H1 (cell line): Measurements from ENCODE around the gene ZNF304. TPM values are rescaled to one million over a fixed set of nuclear protein-coding genes. Genes with fewer than 3 reads are reported as not detected.

Source experiments
- CTCF ChIA-PET: fragments of 300-600 bp; sonication (Branson Sonifier 250); formaldehyde crosslinking; loops from one replicate; lab custom pipeline; 2021; ENCODE audit not compliant: partially characterized antibody; lab: Charles Lee
- POLR2A ChIA-PET: fragments of 300-600 bp; sonication (Branson Sonifier 250); formaldehyde crosslinking; loops from one replicate; lab custom pipeline; 2021; ENCODE audit warnings: inconsistent platforms; ENCODE audit not compliant: partially characterized antibody; lab: Charles Lee
- DNase-seq, 2 experiments: peaks; one replicate each; pipeline versions ENCODE4 v3.0.0 to v3.0.0-alpha.2; 2010 to 2022; ENCODE audit warnings: low spot score in 2 of 2, low read depth in 1 of 2, mixed read lengths in 1 of 2
- FAIRE-seq: peaks from 2 replicates; lab custom pipeline; 2011; peaks lifted over from hg19 to GRCh38; lab: Jason Lieb, UNC
- H2AFZ ChIP-seq: 2 replicates; pipeline ENCODE4 v1.8.1; 2012; ENCODE audit warnings: low read length, inconsistent platforms
- H2AK5ac ChIP-seq: 2 replicates; pipeline ENCODE4 v1.6.1; 2013; ENCODE audit warnings: low read depth, low read length
- H2BK120ac ChIP-seq: replicated peaks from 2 replicates; pipeline ENCODE3; 2013; ENCODE audit warnings: low read depth, low read length, inconsistent platforms
- H2BK12ac ChIP-seq: 2 replicates; pipeline ENCODE4 v1.6.1; 2013; ENCODE audit warnings: low read depth, low read length
- H2BK15ac ChIP-seq: 2 replicates; pipeline ENCODE4 v1.6.1; 2013; ENCODE audit warnings: low read length
- H2BK20ac ChIP-seq: 2 replicates; pipeline ENCODE4 v1.6.1; 2013; ENCODE audit warnings: low read length
- H2BK5ac ChIP-seq: 2 replicates; pipeline ENCODE4 v1.6.1; 2013; ENCODE audit warnings: low read depth, low read length
- H3K14ac ChIP-seq: 2 replicates; pipeline ENCODE4 v1.6.1; 2013; ENCODE audit warnings: inconsistent platforms; ENCODE audit not compliant: insufficient read length
- H3K18ac ChIP-seq: 2 replicates; pipeline ENCODE4 v1.6.1; 2013; ENCODE audit warnings: low read length; ENCODE audit errors: extremely low read depth
- H3K23ac ChIP-seq: 2 replicates; pipeline ENCODE4 v1.6.1; 2013; ENCODE audit warnings: inconsistent platforms; ENCODE audit not compliant: insufficient read length
- H3K23me2 ChIP-seq: 2 replicates; pipeline ENCODE4 v1.6.1; 2013; ENCODE audit warnings: low read depth, low read length
- H3K27ac ChIP-seq: 2 replicates; pipeline ENCODE4 v1.6.1; 2011; ENCODE audit warnings: low read depth, low read length, inconsistent platforms
- H3K27me3 ChIP-seq, 4 experiments: replicated peaks in 1 of 4; 1 replicate in 1 of 4; 2 replicates in 3 of 4; pipeline versions ENCODE4 v1.6.1 to v1.8.1; 2011 to 2013; ENCODE audit warnings: low read length in 3 of 4, mild to moderate bottlenecking in 3 of 4, inconsistent platforms in 2 of 4, mixed read lengths in 2 of 4, moderate library complexity in 1 of 4; ENCODE audit not compliant: control insufficient read depth in 3 of 4, insufficient read depth in 3 of 4; ENCODE audit errors: extremely low read depth in 1 of 4
- H3K36me3 ChIP-seq, 4 experiments: 2 replicates each; pipeline versions ENCODE4 v1.6.1 to v1.8.1; 2011 to 2013; ENCODE audit warnings: mild to moderate bottlenecking in 4 of 4, low read length in 3 of 4, moderate library complexity in 2 of 4, control low read depth in 1 of 4, inconsistent platforms in 1 of 4; ENCODE audit not compliant: insufficient read depth in 4 of 4, control insufficient read depth in 2 of 4
- H3K4ac ChIP-seq: replicated peaks from 2 replicates; pipeline ENCODE3; 2013; ENCODE audit warnings: low read length, low read depth, mixed read lengths, inconsistent platforms; ENCODE audit not compliant: insufficient read length
- H3K4me1 ChIP-seq, 4 experiments: replicated peaks in 1 of 4; 1 replicate in 1 of 4; 2 replicates in 3 of 4; pipeline versions ENCODE4 v1.6.1 to v1.8.1; 2011 to 2013; ENCODE audit warnings: low read length in 3 of 4, inconsistent platforms in 2 of 4, mixed read lengths in 1 of 4; ENCODE audit not compliant: insufficient read depth in 4 of 4, control insufficient read depth in 3 of 4
- H3K4me2 ChIP-seq, 2 experiments: 2 replicates each; pipeline versions ENCODE4 v1.6.1 to v1.8.1; 2011 to 2013; ENCODE audit warnings: low read depth in 2 of 2, low read length in 2 of 2, control low read depth in 1 of 2, inconsistent platforms in 1 of 2, mild to moderate bottlenecking in 1 of 2; ENCODE audit not compliant: insufficient read depth in 1 of 2
- H3K4me3 ChIP-seq, 4 experiments: fragments of 200-600, 300-600 bp in 1 of 4; sonication (generic), shearing (Covaris generic), sonication (Bioruptor Twin) in 1 of 4; 2 replicates each; pipeline versions ENCODE4 v1.5.1 to v1.8.1; 2011 to 2016; ENCODE audit warnings: low read length in 4 of 4, low read depth in 3 of 4, control low read depth in 2 of 4, inconsistent platforms in 2 of 4, mild to moderate bottlenecking in 2 of 4, mixed read lengths in 1 of 4, moderate library complexity in 1 of 4; ENCODE audit not compliant: insufficient read depth in 2 of 4; ENCODE audit errors: extremely low read depth in 1 of 4
- H3K56ac ChIP-seq: replicated peaks from 2 replicates; pipeline ENCODE3; 2013; ENCODE audit warnings: low read depth, mild to moderate bottlenecking, mixed read lengths, low read length, inconsistent platforms; ENCODE audit not compliant: insufficient read length
- H3K79me1 ChIP-seq: 2 replicates; pipeline ENCODE4 v1.6.1; 2013; ENCODE audit warnings: low read depth, low read length, control low read depth
- H3K79me2 ChIP-seq, 2 experiments: 2 replicates each; pipeline versions ENCODE4 v1.6.1 to v1.8.1; 2012 to 2013; ENCODE audit warnings: low read length in 2 of 2, mild to moderate bottlenecking in 2 of 2, inconsistent platforms in 1 of 2; ENCODE audit not compliant: insufficient read depth in 2 of 2, control insufficient read depth in 1 of 2
- H3K9ac ChIP-seq, 4 experiments: replicated peaks in 1 of 4; 1 replicate in 1 of 4; 2 replicates in 3 of 4; pipeline versions ENCODE4 v1.6.1 to v1.8.1; 2011 to 2013; ENCODE audit warnings: low read depth in 3 of 4, low read length in 3 of 4, control low read depth in 2 of 4, mild to moderate bottlenecking in 2 of 4, moderate library complexity in 2 of 4, inconsistent platforms in 1 of 4; ENCODE audit errors: extremely low read depth in 1 of 4
- H3K9me3 ChIP-seq, 2 experiments: 2 replicates each; pipeline versions ENCODE4 v1.6.1 to v1.8.1; 2012 to 2013; ENCODE audit warnings: mild to moderate bottlenecking in 2 of 2, moderate library complexity in 2 of 2, control low read depth in 1 of 2, inconsistent platforms in 1 of 2, low read depth in 1 of 2, low read length in 1 of 2, mixed read lengths in 1 of 2; ENCODE audit not compliant: insufficient read depth in 2 of 2
- H4K20me1 ChIP-seq, 2 experiments: replicated peaks in 1 of 2; 2 replicates each; pipeline versions ENCODE3 to v1.8.1; 2011 to 2013; ENCODE audit warnings: inconsistent platforms in 2 of 2, low read length in 2 of 2, mild to moderate bottlenecking in 1 of 2; ENCODE audit not compliant: insufficient read depth in 2 of 2, control insufficient read depth in 1 of 2
- H4K5ac ChIP-seq: 2 replicates; pipeline ENCODE4 v1.6.1; 2013; ENCODE audit warnings: low read length, low read depth, mixed read lengths, inconsistent platforms; ENCODE audit not compliant: insufficient read length
- H4K8ac ChIP-seq: 2 replicates; pipeline ENCODE4 v1.8.0; 2013; ENCODE audit warnings: mild to moderate bottlenecking, moderate library complexity, low read length, inconsistent platforms; ENCODE audit not compliant: insufficient read depth; ENCODE audit errors: extremely low read depth
- H4K91ac ChIP-seq: replicated peaks from 2 replicates; pipeline ENCODE3; 2013; ENCODE audit warnings: low read length, mixed read lengths, inconsistent platforms; ENCODE audit not compliant: insufficient read length
- ASH2L ChIP-seq: fragments of 200-600, 300-600 bp; sonication (generic); IDR thresholded peaks from one replicate; pipeline ENCODE4 v1.7.1; 2017; ENCODE audit warnings: low read length
- BACH1 ChIP-seq: IDR thresholded peaks from 2 replicates; pipeline ENCODE4 v1.6.1; 2012; ENCODE audit warnings: low read length, improper control_type of control experiment
- BCL11A ChIP-seq, 2 experiments: IDR thresholded peaks; one replicate each; pipeline ENCODE4 v1.6.1; 2011; ENCODE audit warnings: low read depth in 2 of 2, low read length in 2 of 2, mild to moderate bottlenecking in 2 of 2
- HDAC6 ChIP-seq: IDR thresholded peaks from one replicate; pipeline ENCODE4 v1.7.1; 2012; ENCODE audit warnings: low read depth, mild to moderate bottlenecking, inconsistent platforms, low read length, moderate library complexity
- JUN ChIP-seq: IDR thresholded peaks from 2 replicates; pipeline ENCODE4 v1.6.1; 2011; ENCODE audit warnings: low read depth, mild to moderate bottlenecking, improper control_type of control experiment, low read length
- KDM5A ChIP-seq: fragments of 200-600 bp; IDR thresholded peaks from 2 replicates; pipeline ENCODE4 v1.7.1; 2012; ENCODE audit warnings: mild to moderate bottlenecking, low read length, inconsistent platforms, mixed read lengths
- RNF2 ChIP-seq: fragments of 200-900, 300-1000 bp; sonication (generic); IDR thresholded peaks from 2 replicates; pipeline ENCODE4 v1.7.1; 2016; ENCODE audit warnings: borderline replicate concordance, low read depth, mild to moderate bottlenecking, antibody characterized with exemption, low read length; ENCODE audit not compliant: poor library complexity, severe bottlenecking; ENCODE audit errors: missing control alignments
- RXRA ChIP-seq: IDR thresholded peaks from 2 replicates; pipeline ENCODE4 v1.6.1; 2011; ENCODE audit warnings: low read depth, mild to moderate bottlenecking, low read length, moderate library complexity; ENCODE audit not compliant: insufficient read depth
- TAF7 ChIP-seq: optimal IDR thresholded peaks from 2 replicates; pipeline ENCODE3; 2011; ENCODE audit warnings: low read depth, mild to moderate bottlenecking, inconsistent platforms, low read length, moderate library complexity, borderline replicate concordance
- USF2 ChIP-seq: IDR thresholded peaks from 2 replicates; pipeline ENCODE4 v1.6.1; 2011; ENCODE audit warnings: low read length, improper control_type of control experiment
- WGBS, 2 experiments: shearing (Covaris generic) in 1 of 2; methylation state at CpG; one replicate each; pipeline versions ENCODE4 v1.1.6 to v1.1.7; 2013 to 2015; ENCODE audit warnings: low lambda C conversion rate in 2 of 2, mixed read lengths in 2 of 2, inconsistent platforms in 1 of 2, low coverage in 1 of 2, missing lambda C conversion rate in 1 of 2; ENCODE audit not compliant: insufficient replicate concordance in 2 of 2, insufficient coverage in 1 of 2, insufficient read length in 1 of 2; ENCODE audit errors: extremely low coverage in 1 of 2, missing lambda C conversion rate in 1 of 2; 5-methylcytosine and 5-hydroxymethylcytosine counted together
- polyA plus RNA-seq, 7 experiments: library from polyadenylated mRNA; depleted of rRNA in 3 of 7; stranded (reverse) in 5 of 7; unstranded in 2 of 7; fragments of >200 nt in 5 of 7; fragments of 200-250 nt in 2 of 7; gene quantifications; 1 replicate in 5 of 7; 2 replicates in 1 of 7; 4 replicates in 1 of 7; pipeline versions ENCODE4 v1.2.1 to v1.2.3, GENCODE V29; 2011 to 2013; ENCODE audit warnings: missing spikeins in 2 of 7, mixed read lengths in 2 of 7
- total RNA-seq: library from RNA; stranded (reverse); fragmentation: NEBNext Ultra II Directional; extraction: Animal tissue kit (Norgen Biotek cat#: 25700); gene quantifications from 2 replicates; pipeline ENCODE4 v1.2.1, GENCODE V29; 2021

Gene ZNF304
- total and polyA plus RNA-seq, 2 of the 8 experiments (the other 6 are each of a cell fraction or from before 2014, with no cell fraction given), result 4.3 to 10.5 TPM

GRCh38 chr19:57305056-57305455 lies 46.0 kb upstream of the ZNF304 start:
- POLR2A ChIA-PET, result no interaction called here
- Histone ChIP-seq H3K79me1 (peaks cover 9% of the 10 kb centered on the region; the same call in 1 of the 2 replicates), H3K18ac (no peak overlapping the region), H3K9me3 (no peaks in the 10 kb centered on the region), H3K79me2 (peaks cover 0 to 21% of the 10 kb centered on the region in 2 experiments; a peak in 1 of 4 replicates), H2BK5ac (no peak overlapping the region), H3K27me3 (no peaks in the 10 kb centered on the region), H3K4me1 (peaks cover 0 to 4% (median 2%) of the 10 kb centered on the region in 4 experiments; a peak in 2 of 7 replicates), H3K27ac (no peak overlapping the region), H2BK12ac (no peak overlapping the region), H3K23me2 (no peaks in the 10 kb centered on the region), H2BK20ac (no peak overlapping the region), H3K14ac (no peak overlapping the region), H2AFZ (no peak overlapping the region), H3K56ac (no peak overlapping the region), H3K9ac (no peak overlapping the region), H4K91ac (no peak overlapping the region), H3K4me2 (no peak overlapping the region), H3K4ac (no peak overlapping the region), H2BK15ac (no peak overlapping the region), H2AK5ac (no peak overlapping the region), H3K36me3 (no peaks in the 10 kb centered on the region; a peak in 3 of 8 replicates), H4K20me1 (peaks cover 9 to 12% of the 10 kb centered on the region in 2 experiments), H4K8ac (no peak overlapping the region), H3K4me3 (no peak overlapping the region), H2BK120ac (no peak overlapping the region), H3K23ac (no peak overlapping the region), H4K5ac (no peak overlapping the region)
- TF ChIP-seq BACH1 (no peak), KDM5A (no peak), JUN (no peak), HDAC6 (no peak), RXRA (no peak), TAF7 (no peak), RNF2 (no peak), USF2 (no peak), ASH2L (no peak), BCL11A (IDR thresholded peaks at IDR 0.05; ENCODE audit: low read depth in 2 of 2, low read length in 2 of 2) (no peak)
- FAIRE-seq (no peak), DNase-seq (no peak)
- CTCF ChIA-PET, result no interaction called here
- 47% methylated on average over 1 of the region's 1 CpG; no CpG with 5 or more reads in 1 of the 2 experiments for WGBS, 2 experiments
